K562 (cell line): ENCODE data around the gene RPS8. TPM values are rescaled to one million over a fixed set of nuclear protein-coding genes. Genes with fewer than 3 reads are reported as not detected.

Source experiments
- EHMT2 ChIP-seq: fragments of 450-650 bp; IDR thresholded peaks from 2 replicates; pipeline ENCODE4 v1.6.1; 2018; ENCODE audit warnings: antibody characterized with exemption
- ETV5 ChIP-seq: sonication (generic); formaldehyde crosslinking; IDR thresholded peaks from 2 replicates; pipeline ENCODE4 v1.4.0; 2020; ENCODE audit warnings: low read depth, mild to moderate bottlenecking, missing genetic modification reagents
- HMG20A ChIP-seq: fragments of 450-650 bp; formaldehyde crosslinking; conservative IDR thresholded peaks from 2 replicates; pipeline ENCODE4 v1.4.0; 2020; ENCODE audit warnings: mild to moderate bottlenecking, mixed read lengths
- HNRNPK ChIP-seq: fragments of 200-400 bp; formaldehyde crosslinking; IDR thresholded peaks from one replicate; pipeline ENCODE4 v1.6.1; 2018; ENCODE audit warnings: mild to moderate bottlenecking, low read depth, low read length; ENCODE audit not compliant: poor library complexity, severe bottlenecking
- MIER1 ChIP-seq: fragments of 450-650 bp; IDR thresholded peaks from 2 replicates; pipeline ENCODE4 v1.6.1; 2016; ENCODE audit warnings: antibody characterized with exemption, mild to moderate bottlenecking, low read depth
- POU5F1 ChIP-seq: fragments of 150-350 bp; IDR thresholded peaks from 2 replicates; pipeline ENCODE4 v1.6.1; 2014; ENCODE audit warnings: borderline replicate concordance, low read length, low read depth, mild to moderate bottlenecking; ENCODE audit not compliant: partially characterized antibody
- ZNF75A ChIP-seq: fragments of 450-650 bp; formaldehyde crosslinking; IDR thresholded peaks from 2 replicates; pipeline ENCODE4 v1.4.0; 2020; ENCODE audit warnings: mild to moderate bottlenecking
- ZNF766 ChIP-seq: fragments of 200-800 bp; sonication (Bioruptor generic); conservative IDR thresholded peaks from 2 replicates; pipeline ENCODE4 v1.6.1; 2016; ENCODE audit warnings: missing genetic modification characterization, missing compliant biosample characterization
- ZNF785 ChIP-seq: fragments of 250-450 bp; sonication (Bioruptor Pico); IDR thresholded peaks from 2 replicates; pipeline ENCODE4 v1.4.0; 2020; ENCODE audit warnings: mild to moderate bottlenecking
- polyA plus RNA-seq, 8 experiments: library from polyadenylated mRNA; depleted of rRNA in 4 of 8; stranded (reverse) in 5 of 8; unstranded in 3 of 8; fragments of >200 nt; fragmentation: Nextera tagmentation in 2 of 8; fragmentation: Illumina TruSeq in 1 of 8; extraction: Ambion mirVana in 2 of 8; extraction: Trizol in 1 of 8; gene quantifications; 2 replicates each; pipeline versions ENCODE4 v1.2.1 to v1.2.3, GENCODE V29; 2011 to 2014; ENCODE audit warnings: inconsistent platforms in 1 of 8, missing spikeins in 1 of 8
- total RNA-seq, 7 experiments: library from RNA; depleted of rRNA in 6 of 7; stranded (reverse); fragments of >200 nt in 6 of 7; fragmentation: Illumina TruSeq in 2 of 7; extraction: Trizol in 2 of 7; gene quantifications; 2 replicates each; pipeline versions ENCODE4 v1.2.1 to v1.2.3, GENCODE V29; 2011 to 2021; ENCODE audit warnings: low replicate concordance in 1 of 7
- TF ChIP-seq, protein P1 (sequence below): fragments of 250-450 bp; sonication (Bioruptor Pico); IDR thresholded peaks from 2 replicates; pipeline ENCODE4 v1.5.0; 2022; ENCODE audit warnings: mild to moderate bottlenecking
- TF ChIP-seq, protein P2 (sequence below): sonication (generic); formaldehyde crosslinking; IDR thresholded peaks from 2 replicates; pipeline ENCODE4 v1.8.0; 2022; ENCODE audit warnings: mild to moderate bottlenecking, low read depth, missing genetic modification reagents
- TF ChIP-seq, protein P3 (sequence below): fragments of 450-650 bp; IDR thresholded peaks from 2 replicates; pipeline ENCODE4 v1.6.1; 2016; ENCODE audit warnings: borderline replicate concordance
- TF ChIP-seq, protein P4 (sequence below): fragments of 450-650 bp; IDR thresholded peaks from 2 replicates; pipeline ENCODE4 v1.6.1; 2016; ENCODE audit warnings: low read depth

The RPS8 gene
- total and polyA plus RNA-seq, 9 of the 15 experiments (the other 6 are each of a cell fraction or from before 2014, with no cell fraction given) = 2,431 to 4,168 (median 3,109) TPM

DNA sequence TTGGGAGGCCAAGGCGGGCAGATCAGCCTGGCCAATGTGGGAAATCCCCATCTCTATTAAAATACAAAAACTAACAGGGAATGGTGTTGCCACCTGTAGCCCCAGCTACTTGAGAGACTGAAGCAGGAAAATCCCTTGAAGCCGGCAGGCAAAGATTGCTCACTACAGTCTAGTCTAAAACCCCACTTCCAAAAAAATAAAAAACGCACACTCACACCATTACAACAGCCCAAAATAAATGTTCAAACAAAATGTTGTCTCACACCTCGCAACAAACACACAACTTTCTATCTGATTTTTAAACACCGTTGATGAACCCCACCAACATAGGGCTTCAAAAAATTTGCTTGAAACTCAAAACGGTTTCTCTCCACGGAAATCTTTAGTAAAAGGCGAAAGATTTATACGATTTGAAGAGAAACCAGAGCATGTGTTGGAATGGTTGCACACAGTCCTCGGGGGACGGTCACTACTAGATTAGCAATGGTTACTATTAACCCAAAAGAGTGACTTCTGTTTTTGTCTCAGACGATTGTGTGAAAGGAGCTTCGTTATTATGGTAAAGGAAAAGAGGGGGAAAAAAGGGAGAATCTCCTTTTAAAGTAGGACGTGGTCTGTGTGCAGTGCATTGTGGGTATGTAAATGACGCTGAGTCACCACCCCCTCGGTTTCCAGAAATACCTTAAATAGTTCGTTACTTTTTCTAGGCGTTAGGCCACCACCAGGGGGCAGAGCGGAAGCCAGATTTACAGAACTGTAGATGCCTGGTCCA is 44.4 kb upstream of the RPS8 start, which contains the start of gene RNU5D-1 (continued):
- TF ChIP-seq EHMT2 (peak; percentile 10; the same call in 1 of the 2 replicates), ETV5 (CRISPR knock-in tag) (peak; percentile 63; the same call in 1 of the 2 replicates), HMG20A (CRISPR knock-in tag) (peak; percentile 89; the same call in 1 of the 2 replicates), MIER1 (no peak; the same call in 1 of the 2 replicates), ZNF75A (CRISPR knock-in tag) (peak; percentile 85; the same call in 1 of the 2 replicates), ZNF785 (no peak), ZNF766 (CRISPR knock-in tag) (peak; percentile 96), POU5F1 (no peak), HNRNPK (no peak)
- TF ChIP-seq, protein P1, sequence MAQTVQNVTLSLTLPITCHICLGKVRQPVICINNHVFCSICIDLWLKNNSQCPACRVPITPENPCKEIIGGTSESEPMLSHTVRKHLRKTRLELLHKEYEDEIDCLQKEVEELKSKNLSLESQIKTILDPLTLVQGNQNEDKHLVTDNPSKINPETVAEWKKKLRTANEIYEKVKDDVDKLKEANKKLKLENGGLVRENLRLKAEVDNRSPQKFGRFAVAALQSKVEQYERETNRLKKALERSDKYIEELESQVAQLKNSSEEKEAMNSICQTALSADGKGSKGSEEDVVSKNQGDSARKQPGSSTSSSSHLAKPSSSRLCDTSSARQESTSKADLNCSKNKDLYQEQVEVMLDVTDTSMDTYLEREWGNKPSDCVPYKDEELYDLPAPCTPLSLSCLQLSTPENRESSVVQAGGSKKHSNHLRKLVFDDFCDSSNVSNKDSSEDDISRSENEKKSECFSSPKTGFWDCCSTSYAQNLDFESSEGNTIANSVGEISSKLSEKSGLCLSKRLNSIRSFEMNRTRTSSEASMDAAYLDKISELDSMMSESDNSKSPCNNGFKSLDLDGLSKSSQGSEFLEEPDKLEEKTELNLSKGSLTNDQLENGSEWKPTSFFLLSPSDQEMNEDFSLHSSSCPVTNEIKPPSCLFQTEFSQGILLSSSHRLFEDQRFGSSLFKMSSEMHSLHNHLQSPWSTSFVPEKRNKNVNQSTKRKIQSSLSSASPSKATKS (CRISPR knock-in tag) = peak; percentile 94
- TF ChIP-seq, protein P2, sequence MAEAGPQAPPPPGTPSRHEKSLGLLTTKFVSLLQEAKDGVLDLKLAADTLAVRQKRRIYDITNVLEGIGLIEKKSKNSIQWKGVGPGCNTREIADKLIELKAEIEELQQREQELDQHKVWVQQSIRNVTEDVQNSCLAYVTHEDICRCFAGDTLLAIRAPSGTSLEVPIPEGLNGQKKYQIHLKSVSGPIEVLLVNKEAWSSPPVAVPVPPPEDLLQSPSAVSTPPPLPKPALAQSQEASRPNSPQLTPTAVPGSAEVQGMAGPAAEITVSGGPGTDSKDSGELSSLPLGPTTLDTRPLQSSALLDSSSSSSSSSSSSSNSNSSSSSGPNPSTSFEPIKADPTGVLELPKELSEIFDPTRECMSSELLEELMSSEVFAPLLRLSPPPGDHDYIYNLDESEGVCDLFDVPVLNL (CRISPR knock-in tag) = peak; percentile 39; the same call in 1 of the 2 replicates
- TF ChIP-seq, protein P3, sequence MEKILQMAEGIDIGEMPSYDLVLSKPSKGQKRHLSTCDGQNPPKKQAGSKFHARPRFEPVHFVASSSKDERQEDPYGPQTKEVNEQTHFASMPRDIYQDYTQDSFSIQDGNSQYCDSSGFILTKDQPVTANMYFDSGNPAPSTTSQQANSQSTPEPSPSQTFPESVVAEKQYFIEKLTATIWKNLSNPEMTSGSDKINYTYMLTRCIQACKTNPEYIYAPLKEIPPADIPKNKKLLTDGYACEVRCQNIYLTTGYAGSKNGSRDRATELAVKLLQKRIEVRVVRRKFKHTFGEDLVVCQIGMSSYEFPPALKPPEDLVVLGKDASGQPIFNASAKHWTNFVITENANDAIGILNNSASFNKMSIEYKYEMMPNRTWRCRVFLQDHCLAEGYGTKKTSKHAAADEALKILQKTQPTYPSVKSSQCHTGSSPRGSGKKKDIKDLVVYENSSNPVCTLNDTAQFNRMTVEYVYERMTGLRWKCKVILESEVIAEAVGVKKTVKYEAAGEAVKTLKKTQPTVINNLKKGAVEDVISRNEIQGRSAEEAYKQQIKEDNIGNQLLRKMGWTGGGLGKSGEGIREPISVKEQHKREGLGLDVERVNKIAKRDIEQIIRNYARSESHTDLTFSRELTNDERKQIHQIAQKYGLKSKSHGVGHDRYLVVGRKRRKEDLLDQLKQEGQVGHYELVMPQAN = peak; percentile 89
- TF ChIP-seq, protein P4, sequence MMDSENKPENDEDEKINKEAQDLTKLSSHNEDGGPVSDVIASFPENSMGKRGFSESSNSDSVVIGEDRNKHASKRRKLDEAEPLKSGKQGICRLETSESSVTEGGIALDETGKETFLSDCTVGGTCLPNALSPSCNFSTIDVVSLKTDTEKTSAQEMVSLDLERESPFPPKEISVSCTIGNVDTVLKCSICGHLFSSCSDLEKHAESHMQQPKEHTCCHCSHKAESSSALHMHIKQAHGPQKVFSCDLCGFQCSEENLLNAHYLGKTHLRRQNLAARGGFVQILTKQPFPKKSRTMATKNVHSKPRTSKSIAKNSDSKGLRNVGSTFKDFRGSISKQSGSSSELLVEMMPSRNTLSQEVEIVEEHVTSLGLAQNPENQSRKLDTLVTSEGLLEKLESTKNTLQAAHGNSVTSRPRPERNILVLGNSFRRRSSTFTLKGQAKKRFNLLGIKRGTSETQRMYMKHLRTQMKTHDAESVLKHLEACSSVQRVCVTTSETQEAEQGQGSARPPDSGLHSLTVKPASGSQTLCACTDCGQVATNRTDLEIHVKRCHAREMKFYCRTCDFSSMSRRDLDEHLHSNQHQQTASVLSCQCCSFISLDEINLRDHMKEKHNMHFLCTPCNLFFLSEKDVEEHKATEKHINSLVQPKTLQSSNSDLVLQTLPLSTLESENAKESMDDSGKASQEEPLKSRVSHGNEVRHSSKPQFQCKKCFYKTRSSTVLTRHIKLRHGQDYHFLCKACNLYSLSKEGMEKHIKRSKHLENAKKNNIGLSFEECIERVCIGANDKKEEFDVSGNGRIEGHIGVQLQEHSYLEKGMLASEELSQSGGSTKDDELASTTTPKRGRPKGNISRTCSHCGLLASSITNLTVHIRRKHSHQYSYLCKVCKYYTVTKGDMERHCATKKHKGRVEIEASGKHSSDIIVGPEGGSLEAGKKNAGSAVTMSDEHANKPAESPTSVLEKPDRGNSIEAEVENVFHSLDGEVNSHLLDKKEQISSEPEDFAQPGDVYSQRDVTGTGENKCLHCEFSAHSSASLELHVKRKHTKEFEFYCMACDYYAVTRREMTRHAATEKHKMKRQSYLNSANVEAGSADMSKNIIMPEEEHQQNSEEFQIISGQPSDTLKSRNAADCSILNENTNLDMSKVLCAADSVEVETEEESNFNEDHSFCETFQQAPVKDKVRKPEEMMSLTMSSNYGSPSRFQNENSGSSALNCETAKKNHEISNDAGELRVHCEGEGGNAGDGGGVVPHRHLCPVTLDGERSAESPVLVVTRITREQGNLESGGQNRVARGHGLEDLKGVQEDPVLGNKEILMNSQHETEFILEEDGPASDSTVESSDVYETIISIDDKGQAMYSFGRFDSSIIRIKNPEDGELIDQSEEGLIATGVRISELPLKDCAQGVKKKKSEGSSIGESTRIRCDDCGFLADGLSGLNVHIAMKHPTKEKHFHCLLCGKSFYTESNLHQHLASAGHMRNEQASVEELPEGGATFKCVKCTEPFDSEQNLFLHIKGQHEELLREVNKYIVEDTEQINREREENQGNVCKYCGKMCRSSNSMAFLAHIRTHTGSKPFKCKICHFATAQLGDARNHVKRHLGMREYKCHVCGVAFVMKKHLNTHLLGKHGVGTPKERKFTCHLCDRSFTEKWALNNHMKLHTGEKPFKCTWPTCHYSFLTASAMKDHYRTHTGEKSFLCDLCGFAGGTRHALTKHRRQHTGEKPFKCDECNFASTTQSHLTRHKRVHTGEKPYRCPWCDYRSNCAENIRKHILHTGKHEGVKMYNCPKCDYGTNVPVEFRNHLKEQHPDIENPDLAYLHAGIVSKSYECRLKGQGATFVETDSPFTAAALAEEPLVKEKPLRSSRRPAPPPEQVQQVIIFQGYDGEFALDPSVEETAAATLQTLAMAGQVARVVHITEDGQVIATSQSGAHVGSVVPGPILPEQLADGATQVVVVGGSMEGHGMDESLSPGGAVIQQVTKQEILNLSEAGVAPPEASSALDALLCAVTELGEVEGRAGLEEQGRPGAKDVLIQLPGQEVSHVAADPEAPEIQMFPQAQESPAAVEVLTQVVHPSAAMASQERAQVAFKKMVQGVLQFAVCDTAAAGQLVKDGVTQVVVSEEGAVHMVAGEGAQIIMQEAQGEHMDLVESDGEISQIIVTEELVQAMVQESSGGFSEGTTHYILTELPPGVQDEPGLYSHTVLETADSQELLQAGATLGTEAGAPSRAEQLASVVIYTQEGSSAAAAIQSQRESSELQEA = peak; percentile 69
